HepG2 (cell line): Measurements from ENCODE around the gene GAS6. TPM values are rescaled to one million over a fixed set of nuclear protein-coding genes. Genes with fewer than 3 reads are reported as not detected.

Source experiments
- ATAC-seq: fragments of 200-7000 bp; cut with Tn5 transposase; 3 replicates; pipeline ENCODE4 v1.9.1; 2020; ENCODE audit warnings: mild to moderate bottlenecking, moderate library complexity
- BruUV-seq: library from RNA; stranded (reverse); fragments of 400-500 nt; replicated peaks from 2 replicates; lab custom pipeline; 2021; lab: Mats Ljungman, UMichigan
- CTCF ChIA-PET: fragments of 300-600 bp; formaldehyde crosslinking; extraction: SDS; loops from one replicate; lab custom pipeline; 2021; ENCODE audit warnings: low total read pairs, inconsistent platforms, low intra/inter-chr PET ratio; lab: Yijun Ruan, JAX
- POLR2A ChIA-PET: fragments of 350-600 bp; sonication (Branson Sonifier 250); formaldehyde crosslinking; loops from one replicate; lab custom pipeline; 2020; ENCODE audit warnings: antibody characterized with exemption, inconsistent platforms; lab: Yijun Ruan, JAX
- DNase-seq: peaks from one replicate; pipeline ENCODE4 v3.0.0-alpha.2; 2015; ENCODE audit warnings: low spot score
- FAIRE-seq: peaks from 3 replicates; lab custom pipeline; 2011; peaks lifted over from hg19 to GRCh38; lab: Jason Lieb, UNC
- H2AFZ ChIP-seq: one replicate; pipeline ENCODE4 v1.6.1; 2011; ENCODE audit warnings: low read length, inconsistent platforms
- H3K27ac ChIP-seq: fragments of 300-600 bp; 3 replicates; pipeline ENCODE4 v1.8.0; 2011; ENCODE audit warnings: mixed run types, mild to moderate bottlenecking, mixed read lengths, low read length, inconsistent platforms; ENCODE audit not compliant: insufficient read depth; ENCODE audit errors: extremely low read length
- H3K27me3 ChIP-seq, 2 experiments: fragments of 200-600 bp in 1 of 2; 2 replicates in 1 of 2; 3 replicates in 1 of 2; pipeline versions ENCODE4 v1.6.0 to v1.8.0; 2011; ENCODE audit warnings: low read length in 2 of 2, mild to moderate bottlenecking in 2 of 2, moderate library complexity in 2 of 2, inconsistent platforms in 1 of 2; ENCODE audit not compliant: insufficient read depth in 2 of 2, control insufficient read depth in 1 of 2
- H3K36me3 ChIP-seq, 2 experiments: fragments of 200-600 bp in 1 of 2; replicated peaks in 1 of 2; 2 replicates in 1 of 2; 3 replicates in 1 of 2; pipeline versions ENCODE4 v1.5.1 to v1.8.0; 2011; ENCODE audit warnings: low read length in 2 of 2, inconsistent platforms in 1 of 2; ENCODE audit not compliant: insufficient read depth in 2 of 2, control insufficient read depth in 1 of 2
- H3K4me1 ChIP-seq: 2 replicates; pipeline ENCODE4 v1.5.1; 2012; ENCODE audit warnings: low read length, inconsistent platforms; ENCODE audit not compliant: insufficient read depth
- H3K4me2 ChIP-seq: 2 replicates; pipeline ENCODE4 v1.6.0; 2011; ENCODE audit warnings: low read depth, low read length, inconsistent platforms
- H3K4me3 ChIP-seq, 3 experiments: fragments of 200-600 bp in 1 of 3; sonication (generic), shearing (Covaris generic) in 1 of 3; replicated peaks in 1 of 3; 2 replicates each; pipeline ENCODE4 v1.5.1; 2011 to 2016; ENCODE audit warnings: low read length in 3 of 3, inconsistent platforms in 2 of 3, low read depth in 2 of 3, mild to moderate bottlenecking in 2 of 3, control low read depth in 1 of 3, mixed read lengths in 1 of 3; ENCODE audit not compliant: insufficient read depth in 1 of 3
- H3K79me2 ChIP-seq: one replicate; pipeline ENCODE4 v1.6.1; 2011; ENCODE audit warnings: low read length, inconsistent platforms; ENCODE audit not compliant: insufficient read depth
- H3K9ac ChIP-seq: 2 replicates; pipeline ENCODE4 v1.6.0; 2011; ENCODE audit warnings: mild to moderate bottlenecking, low read depth, low read length, inconsistent platforms; ENCODE audit not compliant: insufficient read depth
- H3K9me3 ChIP-seq: 2 replicates; pipeline ENCODE4 v1.5.1; 2012; ENCODE audit warnings: mild to moderate bottlenecking, low read length
- H4K20me1 ChIP-seq: 2 replicates; pipeline ENCODE4 v1.6.0; 2011; ENCODE audit warnings: inconsistent platforms, mild to moderate bottlenecking, low read length, moderate library complexity; ENCODE audit not compliant: insufficient read depth
- AGO2 ChIP-seq: fragments of 200-400 bp; formaldehyde crosslinking; optimal IDR thresholded peaks from 2 replicates; pipeline ENCODE3; 2017; ENCODE audit warnings: mild to moderate bottlenecking, low read depth, low read length, moderate library complexity
- ETS1 ChIP-seq: sonication (generic); formaldehyde crosslinking; IDR thresholded peaks from 2 replicates; pipeline ENCODE4 v1.4.0; 2020; ENCODE audit warnings: missing genetic modification reagents
- GPBP1L1 ChIP-seq: sonication (generic); formaldehyde crosslinking; IDR thresholded peaks from 2 replicates; pipeline ENCODE4 v1.5.0; 2020; ENCODE audit warnings: mild to moderate bottlenecking, missing genetic modification reagents
- IRX3 ChIP-seq: sonication (generic); formaldehyde crosslinking; IDR thresholded peaks from 2 replicates; pipeline ENCODE4 v1.8.1; 2023; ENCODE audit warnings: mild to moderate bottlenecking, low read depth, missing genetic modification reagents, borderline replicate concordance
- NAIF1 ChIP-seq: sonication (generic); formaldehyde crosslinking; IDR thresholded peaks from 2 replicates; pipeline ENCODE4 v1.5.0; 2020; ENCODE audit warnings: mild to moderate bottlenecking, missing genetic modification reagents, borderline replicate concordance
- ZBTB38 ChIP-seq: sonication (generic); formaldehyde crosslinking; IDR thresholded peaks from 2 replicates; pipeline ENCODE4 v1.5.1; 2020; ENCODE audit warnings: mild to moderate bottlenecking, missing genetic modification reagents
- ZFP62 ChIP-seq: sonication (generic); formaldehyde crosslinking; IDR thresholded peaks from 2 replicates; pipeline ENCODE4 v1.4.0; 2020; ENCODE audit warnings: missing genetic modification reagents
- ZNF7 ChIP-seq: IDR thresholded peaks from 2 replicates; pipeline ENCODE4 v1.6.1; 2016; ENCODE audit warnings: missing biosample characterization, missing genetic modification reagents
- ZNF777 ChIP-seq: sonication (generic); formaldehyde crosslinking; IDR thresholded peaks from 2 replicates; pipeline ENCODE4 v1.4.0; 2020; ENCODE audit warnings: missing genetic modification reagents
- WGBS: methylation state at CpG from one replicate; pipeline ENCODE4 v1.1.6; 2017; ENCODE audit warnings: low lambda C conversion rate; 5-methylcytosine and 5-hydroxymethylcytosine counted together
- in situ Hi-C: cut with HindIII; loops from 2 replicates; pipeline ENCODE4 v1.10.0; 2017; ENCODE audit warnings: low pct_unique_long_range_greater_than_20kb; ENCODE audit not compliant: extremely low pct_ligation_motif_present
- intact Hi-C: fragments of 100-400 bp; cut with micrococcal nuclease; formaldehyde crosslinking; loops from one replicate; pipeline ENCODE4 v1.10.0; 2022; ENCODE audit not compliant: unreplicated experiment
- polyA plus RNA-seq, 8 experiments: library from polyadenylated mRNA; depleted of rRNA in 3 of 8; stranded (reverse) in 7 of 8; unstranded in 1 of 8; fragments of >200 nt; fragmentation: Illumina TruSeq in 4 of 8; extraction: Trizol in 4 of 8; gene quantifications; 2 replicates each; pipeline versions ENCODE4 v1.2.1 to v1.2.3, GENCODE V29; 2011 to 2016; ENCODE audit warnings: low read depth in 4 of 8, missing spikeins in 1 of 8, mixed read lengths in 1 of 8; ENCODE audit not compliant: insufficient read depth in 1 of 8
- total RNA-seq, 5 experiments: library from RNA; depleted of rRNA; stranded (reverse); fragments of >200 nt; fragmentation: Illumina TruSeq; extraction: Trizol; gene quantifications; 2 replicates each; pipeline ENCODE4 v1.2.3, GENCODE V29; 2016; ENCODE audit warnings: low read depth in 1 of 5

The GAS6 gene
- total and polyA plus RNA-seq, 2 of the 13 experiments (the other 11 are each of a cell fraction or from before 2014, with no cell fraction given): 0.09 to 0.24 TPM

- TF ChIP-seq ZNF777 (CRISPR knock-in tag) (no peak), AGO2 (no peak)
These were observed 1.5 kb downstream of the GAS6 start (continued) for GRCh38 chr13:113862191-113862930.

GRCh38 chr13:113861433-113862030 is 2.3 kb downstream of the GAS6 start:
- H3K36me3 ChIP-seq: no peaks in the 10 kb centered on the region
- DNase-seq: no peak
- H3K4me1 ChIP-seq: peaks cover 45% of the 10 kb centered on the region
- ATAC-seq: no peak
- in situ Hi-C loops (no loop called here), intact Hi-C loops (no loop called here)
- no peaks in the 10 kb centered on the region for H3K9me3 ChIP-seq
- TF ChIP-seq ZNF7 (CRISPR knock-in tag) (no peak), IRX3 (CRISPR knock-in tag) (no peak), NAIF1 (no peak), ZFP62 (no peak), GPBP1L1 (no peak), ZBTB38 (CRISPR knock-in tag) (no peak), ETS1 (CRISPR knock-in tag) (no peak)
- no peak overlapping the region for H2AFZ ChIP-seq
- peaks cover 4 to 15% of the 10 kb centered on the region in 2 experiments; a peak in 4 of 5 replicates for H3K27me3 ChIP-seq
- no peak overlapping the region for H3K4me2 ChIP-seq
- H4K20me1 ChIP-seq: no peaks in the 10 kb centered on the region
- FAIRE-seq: no peak
- ChIA-PET CTCF (no interaction called here), POLR2A (no interaction called here)
- no peak overlapping the region for H3K4me3 ChIP-seq
- H3K9ac ChIP-seq: no peak overlapping the region
- WGBS: 50% methylated on average over 11 of the region's 12 CpGs
- H3K27ac ChIP-seq: no peak overlapping the region
- no TSS peak for BruUV-seq
- H3K79me2 ChIP-seq: no peaks in the 10 kb centered on the region
